NT2/D1 (cell line): ENCODE measurements around the gene TERT.
"Not testable (repeated sequence)": the region's sequence is repeated elsewhere in the genome, so short reads cannot be mapped to it uniquely, and the experiment has no call there.

ENCODE experiments used
- DNase-seq: peaks from one replicate; pipeline ENCODE4 v3.0.0-alpha.2; 2011; ENCODE audit warnings: low read depth, low spot score
- H3K27me3 ChIP-seq: 2 replicates; pipeline ENCODE4 v1.6.0; 2011; ENCODE audit warnings: mild to moderate bottlenecking; ENCODE audit not compliant: insufficient read length, insufficient read depth
- H3K36me3 ChIP-seq: 2 replicates; pipeline ENCODE4 v1.6.1; 2011; ENCODE audit warnings: mild to moderate bottlenecking, low read length, mixed read lengths; ENCODE audit not compliant: insufficient read depth, insufficient read length
- H3K4me1 ChIP-seq: 2 replicates; pipeline ENCODE4 v1.5.1; 2011; ENCODE audit not compliant: insufficient read depth, insufficient read length
- H3K4me3 ChIP-seq: 2 replicates; pipeline ENCODE4 v1.5.1; 2011; ENCODE audit warnings: low read depth; ENCODE audit not compliant: insufficient read length
- H3K9ac ChIP-seq: 2 replicates; pipeline ENCODE4 v1.6.0; 2011; ENCODE audit warnings: low read depth; ENCODE audit not compliant: insufficient read length
- H3K9me3 ChIP-seq: 2 replicates; pipeline ENCODE4 v1.5.1; 2011; ENCODE audit warnings: mild to moderate bottlenecking, low read length; ENCODE audit not compliant: insufficient read depth
- SUZ12 ChIP-seq: IDR thresholded peaks from 2 replicates; pipeline ENCODE4 v1.6.1; 2011; ENCODE audit not compliant: insufficient read length, insufficient read depth; ENCODE audit errors: extremely low read depth
- YY1 ChIP-seq: IDR thresholded peaks from 2 replicates; pipeline ENCODE4 v1.6.1; 2011; ENCODE audit not compliant: insufficient read length, insufficient read depth
- ZNF274 ChIP-seq: IDR thresholded peaks from 2 replicates; pipeline ENCODE4 v1.6.1; 2011; ENCODE audit warnings: mild to moderate bottlenecking, low read depth, low read length

TERT gene

DNA sequence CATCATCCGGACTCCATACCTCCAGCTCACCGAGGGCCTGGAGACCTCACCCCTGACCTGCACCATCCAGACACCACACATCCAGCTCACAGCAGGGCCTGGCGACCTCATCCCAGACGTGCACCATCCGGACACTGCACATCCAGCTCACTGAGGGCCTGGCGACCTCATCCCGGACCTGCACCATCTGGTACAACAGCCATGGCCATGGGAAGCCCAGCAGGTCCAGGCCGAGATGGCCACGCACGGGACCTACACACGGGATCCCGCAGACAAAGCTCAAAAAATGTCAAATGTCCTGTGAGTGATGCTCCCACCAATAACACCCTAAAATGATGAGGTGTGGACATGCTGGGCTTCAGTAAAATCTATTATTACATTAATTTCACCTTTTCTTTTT lies 9.7 kb downstream of the TERT start:
- Histone ChIP-seq H3K4me1 (no peaks in the 10 kb centered on the region), H3K9me3 (no peaks in the 10 kb centered on the region), H3K36me3 (no peaks in the 10 kb centered on the region), H3K4me3 (no peak overlapping the region), H3K9ac (no peak overlapping the region), H3K27me3 (no peaks in the 10 kb centered on the region)
- TF ChIP-seq SUZ12: no peak
- no peak for TF ChIP-seq ZNF274
- no peak for DNase-seq

DNA sequence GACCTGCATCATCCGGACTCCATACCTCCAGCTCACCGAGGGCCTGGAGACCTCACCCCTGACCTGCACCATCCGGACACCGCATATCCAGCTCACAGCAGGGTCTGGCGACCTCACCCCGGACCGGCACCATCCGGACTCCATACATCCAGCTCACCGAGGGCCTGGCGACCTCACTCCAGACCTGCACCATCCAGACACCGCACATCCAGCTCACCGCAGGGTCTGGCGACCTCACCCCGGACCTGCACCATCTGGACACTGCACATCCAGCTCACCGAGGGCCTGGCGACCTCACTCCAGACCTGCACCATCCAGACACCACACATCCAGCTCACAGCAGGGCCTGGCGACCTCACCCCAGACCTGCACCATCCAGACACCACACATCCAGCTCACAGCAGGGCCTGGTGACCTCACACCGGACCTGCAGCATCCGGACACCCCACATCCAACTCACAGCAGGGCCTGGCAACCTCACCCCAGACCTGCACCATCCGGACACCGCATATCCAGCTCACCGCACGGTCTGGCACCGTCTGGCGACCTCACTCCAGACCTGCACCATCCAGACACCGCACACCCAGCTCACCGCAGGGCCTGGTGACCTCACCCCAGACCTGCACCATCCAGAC lies 10.4 kb downstream of the TERT start:
- H3K27me3 ChIP-seq, H3K4me1 ChIP-seq, H3K36me3 ChIP-seq, DNase-seq, H3K4me3 ChIP-seq, H3K9ac ChIP-seq, H3K9me3 ChIP-seq: not testable (repeated sequence)

DNA sequence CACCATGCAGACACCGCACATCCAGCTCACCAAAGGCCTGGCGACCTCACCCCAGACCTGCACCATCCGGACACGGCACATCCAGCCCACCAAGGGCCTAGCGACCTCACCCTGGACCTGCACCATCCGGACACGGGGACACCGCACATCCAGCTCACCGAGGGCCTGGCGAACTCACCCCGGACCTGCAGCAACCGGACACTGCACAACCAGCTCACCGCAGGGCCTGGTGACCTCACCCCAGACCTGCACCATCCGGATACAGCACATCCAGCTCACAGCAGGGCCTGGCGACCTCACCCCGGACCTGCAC lies 11.2 kb downstream of the TERT start:
- not testable (repeated sequence) for H3K27me3 ChIP-seq, DNase-seq, H3K36me3 ChIP-seq

DNA sequence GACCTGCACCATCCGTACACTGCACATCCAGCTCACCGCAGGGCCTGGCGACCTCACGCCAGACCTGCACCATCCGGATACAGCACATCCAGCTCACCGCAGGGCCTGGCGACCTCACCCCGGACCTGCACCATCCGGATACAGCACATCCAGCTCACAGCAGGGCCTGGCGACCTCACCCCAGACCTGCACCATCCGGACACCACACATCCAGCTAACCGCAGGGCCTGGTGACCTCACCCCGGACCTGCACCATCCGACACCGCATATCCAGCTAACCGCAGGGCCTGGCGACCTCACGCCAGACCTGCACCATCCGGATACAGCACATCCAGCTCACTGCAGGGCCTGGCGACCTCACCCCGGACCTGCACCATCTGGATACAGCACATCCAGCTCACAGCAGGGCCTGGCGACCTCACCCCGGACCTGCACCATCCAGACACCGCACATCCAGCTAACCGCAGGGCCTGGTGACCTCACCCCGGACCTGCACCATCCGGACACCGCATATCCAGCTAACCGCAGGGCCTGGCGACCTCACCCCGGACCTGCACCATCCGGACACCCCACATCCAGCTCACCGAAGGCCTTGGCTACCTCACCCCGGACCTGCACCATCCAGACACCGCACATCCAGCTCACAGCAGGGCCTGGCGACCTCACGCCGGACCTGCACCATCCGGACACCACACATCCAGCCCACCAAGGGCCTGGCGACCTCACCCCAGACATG lies 11.7 kb downstream of the TERT start:
- not testable (repeated sequence) for H3K36me3 ChIP-seq, H3K4me3 ChIP-seq, H3K27me3 ChIP-seq, H3K9ac ChIP-seq, DNase-seq, H3K4me1 ChIP-seq, H3K9me3 ChIP-seq

More for the DNA sequence above, 11.2 kb downstream of the TERT start:
- H3K4me1 ChIP-seq, H3K9me3 ChIP-seq, H3K9ac ChIP-seq, H3K4me3 ChIP-seq: not testable (repeated sequence)

DNA sequence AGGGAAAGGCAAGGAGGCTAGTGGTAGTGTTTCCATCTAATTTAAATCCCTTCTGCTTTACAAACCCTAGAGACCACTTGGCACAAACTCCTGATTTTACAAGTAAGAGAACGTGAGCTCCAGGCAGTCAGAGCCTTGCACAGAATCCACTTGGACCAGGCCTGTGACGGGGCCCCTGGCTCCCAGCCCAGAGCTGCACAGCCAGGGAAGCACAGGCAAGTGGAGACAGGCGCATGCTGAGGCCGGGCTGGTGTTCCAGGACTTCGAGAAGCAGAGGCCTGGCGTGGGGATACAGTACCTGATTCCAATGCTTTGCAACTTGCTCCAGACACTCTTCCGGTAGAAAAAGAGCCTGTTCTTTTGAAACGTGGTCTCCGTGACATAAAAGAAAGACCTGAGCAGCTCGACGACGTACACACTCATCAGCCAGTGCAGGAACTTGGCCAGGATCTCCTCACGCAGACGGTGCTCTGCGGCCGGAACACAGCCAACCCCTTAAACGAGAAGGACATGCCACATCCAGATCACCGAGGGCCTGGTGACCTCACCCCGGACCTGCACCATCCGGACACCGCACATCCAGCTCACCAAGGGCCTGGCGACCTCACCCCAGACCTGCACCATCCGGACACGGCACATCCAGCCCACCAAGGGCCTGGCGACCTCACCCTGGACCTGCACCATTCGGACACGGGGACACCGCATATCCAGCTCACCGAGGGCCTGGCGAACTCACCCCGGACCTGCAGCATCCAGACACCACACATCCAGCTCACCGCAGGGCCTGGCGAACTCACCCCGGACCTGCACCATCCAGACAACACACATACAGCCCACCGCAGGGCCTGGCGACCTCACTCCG lies 12.5 kb downstream of the TERT start:
- Histone ChIP-seq H3K9me3 (no peaks in the 10 kb centered on the region), H3K36me3 (peaks cover 11% of the 10 kb centered on the region), H3K9ac (no peak overlapping the region), H3K27me3 (no peaks in the 10 kb centered on the region), H3K4me3 (no peak overlapping the region), H3K4me1 (no peaks in the 10 kb centered on the region)
- DNase-seq: no peak
- TF ChIP-seq SUZ12 (no peak), ZNF274 (no peak), YY1 (no peak)

DNA sequence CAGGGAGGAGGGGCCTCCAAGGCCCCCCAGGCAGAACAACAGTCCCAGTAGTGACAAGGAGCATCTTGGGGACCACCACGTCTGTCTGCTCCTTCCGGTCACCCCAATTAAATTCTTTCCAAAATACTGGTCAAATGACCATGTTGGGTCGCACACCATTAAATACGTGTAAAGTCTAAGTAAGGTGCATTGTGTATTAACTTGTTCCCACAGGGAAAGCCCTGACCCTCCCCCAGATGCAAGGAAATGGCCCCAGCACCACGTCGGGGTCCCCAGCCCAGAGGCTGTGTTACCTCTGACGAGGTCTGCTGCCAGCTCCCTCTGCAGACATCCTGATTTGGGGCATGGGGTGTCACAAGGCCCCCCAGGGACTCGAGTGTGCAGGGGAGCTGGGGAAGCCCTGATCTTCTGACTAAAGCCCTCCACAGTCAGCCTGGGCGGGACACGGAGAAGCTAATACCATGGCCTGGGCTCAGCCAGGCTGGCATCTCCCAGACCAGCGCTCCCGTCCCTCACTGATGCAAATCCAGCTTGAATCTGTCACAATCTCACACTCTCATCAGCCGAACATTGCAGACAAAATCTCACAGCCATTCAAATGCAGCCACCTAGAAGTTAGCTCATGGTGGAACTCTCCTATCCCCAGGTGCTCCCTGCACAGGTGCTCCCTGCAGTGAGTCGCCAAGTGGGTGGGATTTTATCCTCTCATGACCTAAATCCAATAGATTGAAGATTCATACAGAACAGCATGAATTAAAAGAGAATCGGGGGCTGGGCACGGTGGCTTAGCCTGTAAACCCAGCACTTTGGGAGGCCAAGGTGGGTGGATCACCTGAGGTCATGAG lies 13.6 kb downstream of the TERT start:
- Histone ChIP-seq H3K4me1 (no peaks in the 10 kb centered on the region), H3K36me3 (peaks cover 11% of the 10 kb centered on the region), H3K4me3 (no peak overlapping the region), H3K27me3 (no peaks in the 10 kb centered on the region), H3K9me3 (no peaks in the 10 kb centered on the region), H3K9ac (no peak overlapping the region)
- DNase-seq: no peak
- TF ChIP-seq YY1 (no peak), ZNF274 (no peak), SUZ12 (no peak)

DNA sequence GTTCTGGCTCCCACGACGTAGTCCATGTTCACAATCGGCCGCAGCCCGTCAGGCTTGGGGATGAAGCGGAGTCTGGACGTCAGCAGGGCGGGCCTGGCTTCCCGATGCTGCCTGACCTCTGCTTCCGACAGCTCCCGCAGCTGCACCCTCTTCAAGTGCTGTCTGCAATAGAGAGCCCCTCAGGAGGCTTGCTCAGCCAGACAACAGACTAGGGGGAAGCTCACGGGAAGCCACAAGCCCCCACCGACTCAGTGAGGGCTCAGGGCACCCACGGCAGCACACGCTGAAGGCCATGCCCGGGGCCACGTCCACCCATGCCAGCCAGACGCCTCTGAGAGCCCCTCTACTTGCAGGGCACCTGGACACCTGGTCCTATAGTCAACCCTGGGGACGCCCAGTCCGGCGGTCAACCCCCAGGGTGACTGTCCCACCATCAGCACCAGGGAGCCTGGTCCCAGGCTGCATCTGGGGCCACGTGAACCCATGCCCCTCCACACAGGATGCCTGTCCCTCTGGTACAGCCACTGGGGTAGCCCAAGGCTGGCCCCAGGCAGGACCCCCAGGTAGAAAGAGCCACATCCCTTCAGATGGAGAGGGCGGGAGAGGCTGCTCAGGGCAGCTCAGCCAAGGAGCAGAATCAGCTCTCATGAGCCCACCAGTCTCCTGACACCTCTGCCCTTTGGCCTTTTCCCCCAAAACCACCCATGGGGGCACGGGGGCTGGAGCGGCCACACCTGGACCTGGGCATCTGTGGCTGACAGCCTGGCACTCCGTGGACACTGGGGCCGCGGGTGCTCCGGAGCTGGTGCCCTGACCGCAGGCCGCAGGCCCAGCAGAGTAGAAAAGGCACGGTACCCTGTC lies 14.5 kb downstream of the TERT start:
- no peak overlapping the region for H3K4me3 ChIP-seq
- no peaks in the 10 kb centered on the region for H3K4me1 ChIP-seq
- no peaks in the 10 kb centered on the region for H3K27me3 ChIP-seq
- no peak for DNase-seq
- TF ChIP-seq ZNF274 (no peak), YY1 (no peak), SUZ12 (no peak)
- no peaks in the 10 kb centered on the region for H3K9me3 ChIP-seq
- no peak overlapping the region for H3K9ac ChIP-seq
- H3K36me3 ChIP-seq: peaks cover 11% of the 10 kb centered on the region
